Esophagus (tissue), 2 donors: ENCODE measurements around the gene MBOAT7. TPM values are rescaled to one million over a fixed set of nuclear protein-coding genes. Genes with fewer than 3 reads are reported as not detected.
"Not testable (repeated sequence)": the region's sequence is repeated elsewhere in the genome, so short reads cannot be mapped to it uniquely, and the experiment has no call there.

Experiments used
- H3K27ac ChIP-seq, 2 donors: one replicate each; pipeline ENCODE4 v1.5.1; 2013; ENCODE audit warnings: low read depth in 2 of 2, mild to moderate bottlenecking in 2 of 2, inconsistent platforms in 1 of 2, low read length in 1 of 2, moderate library complexity in 1 of 2
- H3K27me3 ChIP-seq, 2 donors: one replicate each; pipeline ENCODE4 v1.6.1; 2013; ENCODE audit warnings: low read length in 2 of 2, control low read depth in 1 of 2, mild to moderate bottlenecking in 1 of 2; ENCODE audit not compliant: insufficient read depth in 2 of 2, control insufficient read depth in 1 of 2
- H3K36me3 ChIP-seq, 2 donors: one replicate each; pipeline ENCODE4 v1.6.1; 2013; ENCODE audit warnings: low read length in 1 of 2; ENCODE audit not compliant: control insufficient read depth in 2 of 2, insufficient read depth in 2 of 2
- H3K4me1 ChIP-seq, 2 donors: one replicate each; pipeline ENCODE4 v1.6.1; 2013; ENCODE audit warnings: low read length in 1 of 2; ENCODE audit not compliant: control insufficient read depth in 2 of 2, insufficient read depth in 2 of 2
- H3K4me3 ChIP-seq, 2 donors: one replicate each; pipeline ENCODE4 v1.5.1; 2013; ENCODE audit warnings: low read length in 2 of 2, mild to moderate bottlenecking in 2 of 2, low read depth in 1 of 2, moderate library complexity in 1 of 2
- H3K9me3 ChIP-seq, 2 donors: one replicate each; pipeline ENCODE4 v1.6.1; 2013; ENCODE audit warnings: mild to moderate bottlenecking in 2 of 2, low read depth in 1 of 2, low read length in 1 of 2, moderate library complexity in 1 of 2; ENCODE audit not compliant: control insufficient read depth in 2 of 2, insufficient read depth in 1 of 2
- WGBS, 2 donors: extraction: QIAGEN DNeasy Blood & Tissue Kit; methylation state at CpG; one replicate each; pipeline ENCODE4 v1.1.7; 2013; 5-methylcytosine and 5-hydroxymethylcytosine counted together
- polyA plus RNA-seq, 2 donors: library from polyadenylated mRNA; stranded (reverse); fragments of 200-250 nt; gene quantifications; one replicate each; pipeline ENCODE4 v1.2.3, GENCODE V29; 2013
- donor health status: healthy with polysubstance abuse.
- donor health status: Bipolar disorder and iron deficiency.

The MBOAT7 gene
- polyA plus RNA-seq, 2 donors, result 21.4 to 22.0 TPM

DNA sequence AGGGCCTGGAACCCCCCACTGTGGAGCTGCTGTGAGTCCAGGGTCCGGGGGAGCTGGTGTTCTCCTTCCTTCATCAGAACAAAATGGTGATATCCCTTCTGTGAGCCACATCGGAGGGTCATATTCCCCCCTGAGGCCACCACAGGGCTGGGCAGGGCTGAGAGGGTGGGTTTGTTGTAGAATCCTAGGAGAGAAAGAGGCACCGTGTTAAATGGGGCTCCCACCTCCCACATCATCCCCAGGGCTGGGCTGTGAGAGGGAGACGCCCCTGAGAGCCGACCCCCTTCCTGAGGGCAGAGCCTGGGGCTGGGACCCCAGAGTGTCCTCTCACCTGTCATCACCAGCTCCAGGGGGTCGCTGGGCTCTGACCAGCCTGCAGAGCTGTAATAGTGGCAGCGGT is 32.6 kb upstream of the MBOAT7 start:
- not testable (repeated sequence) for H3K4me1 ChIP-seq, H3K27me3 ChIP-seq, H3K36me3 ChIP-seq, H3K27ac ChIP-seq, H3K4me3 ChIP-seq, H3K9me3 ChIP-seq
- 83 to 86% methylated on average over 6 to 7 of the region's 7 CpGs for WGBS, 2 donors

DNA sequence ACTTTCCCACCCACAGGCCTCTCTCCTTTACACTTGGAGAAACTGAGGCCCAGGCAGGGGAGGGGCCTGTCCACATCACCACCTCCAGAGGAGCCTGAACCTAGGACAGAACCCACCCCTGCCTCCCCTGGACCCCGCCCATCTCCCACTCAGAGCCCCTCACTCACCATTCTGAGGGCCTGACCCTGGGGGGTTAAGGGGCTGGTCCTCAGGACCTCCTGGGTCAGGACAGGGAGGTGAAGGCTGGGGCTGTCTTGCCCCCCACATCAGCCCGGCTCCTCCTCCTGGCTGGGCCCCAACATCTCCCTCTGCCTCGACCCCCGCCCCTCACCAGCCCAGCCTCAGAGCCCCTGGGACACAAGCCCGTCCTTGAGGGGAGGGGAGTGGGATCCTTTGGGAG is 30.3 kb upstream of the MBOAT7 start:
- not testable (repeated sequence) for H3K27ac ChIP-seq, H3K36me3 ChIP-seq, H3K9me3 ChIP-seq, H3K4me3 ChIP-seq, H3K27me3 ChIP-seq, H3K4me1 ChIP-seq
- WGBS, 2 donors, result 53 to 65% methylated on average over 4 to 5 of the region's 5 CpGs

DNA sequence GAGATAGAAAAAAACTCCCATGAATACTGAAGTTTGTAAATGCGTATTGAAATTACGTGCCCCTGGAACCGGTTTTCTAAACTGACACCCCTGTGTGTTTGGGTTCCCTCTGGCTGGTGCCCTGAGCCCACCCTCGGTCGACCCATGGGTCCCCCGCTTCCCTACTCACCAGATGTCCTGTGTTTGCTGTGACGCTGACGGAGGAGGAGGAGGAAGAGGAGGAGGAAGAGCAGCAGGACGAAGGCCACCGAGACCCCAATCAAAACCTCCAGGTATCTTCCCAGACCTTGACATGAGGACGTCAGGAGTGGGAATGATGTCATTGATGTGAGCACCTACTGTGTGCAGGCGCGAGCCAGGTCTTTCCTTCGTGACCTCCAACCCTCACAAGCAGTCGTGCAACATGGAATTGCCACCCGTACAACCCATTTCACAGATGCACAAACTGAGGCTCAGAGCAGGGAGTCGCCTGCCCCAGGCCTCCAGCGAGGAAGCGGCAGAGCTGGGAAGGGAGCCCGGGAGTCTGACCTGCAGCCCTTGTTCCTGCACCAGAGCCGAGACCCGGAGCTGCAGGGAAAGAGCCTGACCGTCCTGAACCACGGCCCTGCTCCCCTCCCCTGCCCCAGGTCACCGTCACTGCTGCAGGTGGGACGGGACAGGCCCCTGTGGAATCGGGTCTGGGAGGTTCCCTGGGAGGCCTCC is 29.7 kb upstream of the MBOAT7 start:
- no peak overlapping the region for H3K4me3 ChIP-seq
- H3K36me3 ChIP-seq, result peaks cover 0 to 3% of the 10 kb centered on the region in 2 donors
- no peak overlapping the region for H3K27ac ChIP-seq
- 88 to 89% methylated on average over 27 of the region's 27 CpGs for WGBS, 2 donors
- peaks cover 0 to 4% of the 10 kb centered on the region in 2 donors for H3K9me3 ChIP-seq
- no peaks in the 10 kb centered on the region for H3K27me3 ChIP-seq
- no peaks in the 10 kb centered on the region for H3K4me1 ChIP-seq

DNA sequence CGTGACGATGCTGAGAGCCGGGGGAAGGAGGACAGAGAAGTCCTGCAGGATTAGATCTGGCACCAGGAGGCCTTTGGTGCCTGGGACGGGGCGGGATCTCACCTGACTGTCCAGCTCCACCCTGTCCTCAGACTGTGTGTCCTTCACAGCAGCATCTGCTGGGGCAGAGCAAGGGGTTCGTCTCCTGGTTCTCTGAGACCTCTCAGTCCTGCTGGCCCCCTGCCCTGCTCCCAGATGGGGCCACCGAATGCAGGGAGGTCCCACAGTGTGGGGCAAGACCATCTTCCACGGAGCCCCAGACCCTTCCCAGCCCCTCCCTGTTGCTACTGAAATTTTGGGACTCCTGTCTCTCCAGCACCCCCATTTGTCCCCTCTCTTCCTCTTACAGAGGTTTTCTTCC is 28.9 kb upstream of the MBOAT7 start:
- no peak overlapping the region for H3K4me3 ChIP-seq
- H3K27ac ChIP-seq, result no peak overlapping the region
- H3K9me3 ChIP-seq, result peaks cover 0 to 4% of the 10 kb centered on the region in 2 donors
- H3K27me3 ChIP-seq, result no peaks in the 10 kb centered on the region
- H3K36me3 ChIP-seq, result peaks cover 0 to 3% of the 10 kb centered on the region in 2 donors
- H3K4me1 ChIP-seq, result no peaks in the 10 kb centered on the region
- 75 to 82% methylated on average over 8 of the region's 8 CpGs for WGBS, 2 donors

DNA sequence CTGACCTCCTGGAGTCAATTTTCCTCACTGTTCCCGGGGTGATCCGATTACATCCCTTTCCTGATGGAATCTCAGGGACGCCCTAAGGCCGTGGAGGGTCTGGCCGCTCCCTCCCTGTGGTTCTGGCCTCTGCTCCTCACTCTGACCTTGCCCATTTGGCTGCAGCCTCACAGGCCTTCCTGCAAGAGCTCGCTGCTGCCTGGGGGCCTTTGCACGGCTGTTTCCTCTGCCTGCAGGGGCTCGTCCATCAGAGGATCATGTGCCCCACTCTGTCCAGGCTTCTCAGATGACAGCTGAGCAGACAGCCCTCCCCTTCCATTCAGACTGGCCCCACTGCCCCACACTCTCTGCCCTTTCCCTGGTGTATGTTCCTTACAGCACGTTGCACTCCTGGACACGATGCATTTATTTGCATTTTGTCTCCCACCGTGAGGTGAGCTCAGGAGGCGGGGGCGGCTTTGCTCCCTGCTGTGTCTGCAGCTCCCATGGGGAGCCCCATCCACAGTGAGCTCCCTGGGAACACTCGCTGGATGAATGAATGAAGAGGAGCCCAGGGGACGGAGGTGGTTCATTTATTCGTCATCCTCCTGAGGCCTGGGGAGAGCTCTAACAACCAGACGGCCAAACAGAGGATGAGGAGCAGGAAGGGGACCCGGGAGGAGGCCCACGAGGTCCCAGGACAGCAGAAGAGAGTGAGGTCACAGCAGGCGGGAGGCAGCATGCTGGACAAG is 28.3 kb upstream of the MBOAT7 start:
- H3K4me1 ChIP-seq, H3K4me3 ChIP-seq, H3K27ac ChIP-seq, H3K9me3 ChIP-seq, H3K27me3 ChIP-seq, H3K36me3 ChIP-seq: not testable (repeated sequence)
- 50 to 66% methylated on average over 11 to 17 of the region's 20 CpGs for WGBS, 2 donors

DNA sequence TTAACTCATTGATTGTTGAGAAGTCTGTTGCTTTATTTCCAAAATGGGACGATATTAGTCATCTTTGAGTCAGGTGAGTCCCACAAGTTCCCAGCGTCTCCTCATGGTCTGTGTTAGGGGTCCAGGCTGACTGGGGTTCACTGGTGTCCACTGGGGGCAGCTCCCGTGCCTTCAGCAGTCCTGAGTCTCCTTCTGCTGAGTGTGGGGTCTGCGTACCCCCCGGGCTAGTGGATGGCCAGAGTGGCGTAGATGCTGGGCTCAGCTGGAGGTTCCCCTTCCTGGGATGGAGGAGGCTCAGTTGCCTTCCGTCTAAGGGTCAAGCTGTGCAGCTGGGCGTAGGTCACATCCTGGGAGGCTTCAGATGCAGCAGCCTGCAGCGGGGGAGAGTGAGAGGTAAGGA is 27.5 kb upstream of the MBOAT7 start:
- H3K27ac ChIP-seq, result no peak overlapping the region
- H3K36me3 ChIP-seq, result peaks cover 0 to 3% of the 10 kb centered on the region in 2 donors
- no peak overlapping the region for H3K4me3 ChIP-seq
- WGBS, 2 donors, result 89 to 92% methylated on average over 9 of the region's 9 CpGs
- no peaks in the 10 kb centered on the region for H3K4me1 ChIP-seq
- H3K27me3 ChIP-seq, result no peaks in the 10 kb centered on the region
- peaks cover 0 to 4% of the 10 kb centered on the region in 2 donors for H3K9me3 ChIP-seq

DNA sequence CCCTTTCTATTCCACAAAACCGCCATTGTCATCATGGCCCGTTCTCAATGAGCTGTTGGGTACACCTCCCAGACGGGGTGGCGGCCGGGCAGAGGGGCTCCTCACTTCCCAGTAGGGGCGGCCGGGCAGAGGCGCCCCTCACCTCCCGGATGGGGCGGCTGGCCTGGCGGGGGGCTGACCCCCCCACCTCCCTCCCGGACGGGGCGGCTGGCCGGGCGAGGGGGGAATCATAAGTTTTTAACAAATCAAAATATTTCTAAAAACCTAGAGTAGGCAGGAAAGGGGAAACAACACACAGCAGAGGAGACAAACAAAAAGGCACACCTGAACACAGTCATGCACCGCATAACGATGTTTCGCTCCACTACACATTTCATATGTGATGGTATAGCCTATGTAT is 25.4 kb upstream of the MBOAT7 start:
- WGBS, 2 donors, result 95 to 96% methylated on average over 11 to 14 of the region's 19 CpGs
- H3K4me1 ChIP-seq, H3K36me3 ChIP-seq, H3K27me3 ChIP-seq, H3K4me3 ChIP-seq, H3K27ac ChIP-seq, H3K9me3 ChIP-seq: not testable (repeated sequence)

DNA sequence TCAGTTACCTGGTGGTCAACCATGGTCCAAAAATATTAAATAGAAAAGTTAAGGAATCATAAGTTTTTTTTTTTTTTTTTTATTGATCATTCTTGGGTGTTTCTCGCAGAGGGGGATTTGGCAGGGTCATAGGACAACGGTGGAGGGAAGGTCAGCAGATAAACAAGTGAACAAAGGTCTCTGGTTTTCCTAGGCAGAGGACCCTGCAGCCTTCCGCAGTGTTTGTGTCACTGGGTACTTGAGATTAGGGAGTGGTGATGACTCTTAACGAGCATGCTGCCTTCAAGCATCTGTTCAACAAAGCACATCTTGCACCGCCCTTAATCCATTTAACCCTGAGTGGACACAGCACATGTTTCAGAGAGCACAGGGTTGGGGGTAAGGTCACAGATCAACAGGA is 24.8 kb upstream of the MBOAT7 start:
- 40 to 67% methylated on average over 2 to 5 of the region's 5 CpGs for WGBS, 2 donors

DNA sequence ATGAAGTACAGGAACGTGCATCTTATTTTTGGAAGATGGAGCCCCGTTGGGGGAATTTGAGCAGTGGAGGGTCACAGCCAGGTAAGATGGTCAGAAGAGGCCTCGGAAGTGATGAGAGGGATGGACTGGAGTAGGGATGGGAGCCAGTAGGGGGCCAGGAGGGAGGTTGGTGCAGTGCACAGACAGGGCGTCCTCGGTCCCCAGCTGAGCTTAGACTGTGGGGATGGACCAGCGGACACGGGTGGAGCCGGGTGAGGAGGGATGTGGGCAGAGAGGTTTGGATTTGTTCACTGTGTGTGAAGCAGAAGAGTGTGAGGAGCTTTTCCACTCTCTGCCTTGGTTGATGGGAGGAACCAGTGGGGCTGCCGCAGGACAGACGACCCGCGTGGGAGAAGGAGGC is 21.9 kb upstream of the MBOAT7 start:
- no peak overlapping the region for H3K27ac ChIP-seq
- H3K4me1 ChIP-seq, result peaks cover 8 to 17% of the 10 kb centered on the region in 2 donors
- H3K36me3 ChIP-seq, result peaks cover 9 to 26% of the 10 kb centered on the region in 2 donors
- no peak overlapping the region for H3K4me3 ChIP-seq
- WGBS, 2 donors, result 87 to 88% methylated on average over 12 of the region's 12 CpGs
- H3K27me3 ChIP-seq, result no peaks in the 10 kb centered on the region
- H3K9me3 ChIP-seq, result no peaks in the 10 kb centered on the region

More for the DNA sequence above, 24.8 kb upstream of the MBOAT7 start:
- not testable (repeated sequence) for H3K27ac ChIP-seq, H3K36me3 ChIP-seq, H3K9me3 ChIP-seq, H3K27me3 ChIP-seq, H3K4me1 ChIP-seq, H3K4me3 ChIP-seq
